Fibroblast of skin of right quadriceps (primary cell): ENCODE data around the gene PLEKHA5.

ENCODE experiments used
- DNase-seq: peaks from one replicate; pipeline ENCODE4 v3.0.0-alpha.2; 2013

The PLEKHA5 gene

DNA sequence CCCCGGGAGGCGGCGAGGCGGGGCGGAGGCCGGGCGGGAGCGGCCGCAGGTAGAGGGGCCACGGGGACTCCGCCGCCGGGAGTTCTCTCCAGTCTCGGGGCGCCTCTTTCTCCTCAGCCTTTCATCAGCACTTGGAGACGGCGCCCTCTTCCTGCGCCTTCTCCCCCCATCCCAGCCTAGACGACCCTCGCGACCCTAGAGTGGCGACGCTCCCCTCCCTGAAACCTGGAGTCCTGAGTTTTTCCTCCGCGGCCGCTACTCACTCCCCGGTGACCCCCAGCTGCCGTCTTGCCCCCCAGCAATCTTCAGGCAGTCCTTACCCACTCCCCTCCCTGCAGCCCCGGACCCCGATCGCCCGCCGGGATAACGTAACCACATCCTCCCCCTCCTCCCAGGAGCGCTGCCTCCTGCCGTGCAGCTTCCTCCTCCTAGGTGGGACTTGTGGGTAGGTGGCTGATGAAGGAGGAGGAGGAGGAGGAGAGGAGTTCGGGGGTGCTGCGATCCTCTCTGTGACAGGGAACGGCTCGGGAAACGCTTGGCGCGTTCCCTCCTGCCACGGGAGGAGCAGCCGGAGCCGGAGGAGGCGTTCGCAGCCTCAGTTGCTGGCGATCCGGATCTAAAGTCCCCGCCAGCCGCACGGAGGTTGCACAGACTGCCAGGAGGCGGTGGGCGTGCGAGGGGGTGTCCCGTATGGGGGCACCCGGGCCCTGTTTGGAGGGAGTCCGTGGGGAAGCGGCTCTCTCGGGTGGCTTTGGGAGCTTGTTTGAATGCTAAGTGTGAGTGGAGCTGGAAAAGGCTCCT, 891 bp downstream of the PLEKHA5 start:
- DNase-seq, result peak; percentile 30

DNA sequence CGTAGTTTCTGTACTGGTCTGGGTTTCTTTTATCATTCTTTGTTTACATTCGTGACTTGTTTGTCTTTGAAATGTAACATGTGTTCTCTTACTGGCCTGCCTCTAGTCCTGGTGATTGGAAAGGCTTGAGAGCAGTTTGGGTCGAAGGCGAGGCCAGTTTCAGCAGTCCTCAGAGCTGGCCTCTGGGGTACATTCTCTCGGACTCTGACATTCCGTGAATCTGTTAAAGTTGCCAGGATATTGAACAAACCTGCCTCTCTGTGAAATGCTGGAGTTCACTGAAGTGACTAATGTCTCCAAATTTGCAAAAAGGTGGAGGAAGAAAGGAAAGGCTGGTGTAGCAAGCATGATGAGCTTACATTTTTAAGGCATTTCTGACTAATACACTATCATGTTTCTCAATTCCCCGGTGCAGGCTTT, 1.5 kb downstream of the PLEKHA5 start:
- DNase-seq, result peak; percentile 52

DNA sequence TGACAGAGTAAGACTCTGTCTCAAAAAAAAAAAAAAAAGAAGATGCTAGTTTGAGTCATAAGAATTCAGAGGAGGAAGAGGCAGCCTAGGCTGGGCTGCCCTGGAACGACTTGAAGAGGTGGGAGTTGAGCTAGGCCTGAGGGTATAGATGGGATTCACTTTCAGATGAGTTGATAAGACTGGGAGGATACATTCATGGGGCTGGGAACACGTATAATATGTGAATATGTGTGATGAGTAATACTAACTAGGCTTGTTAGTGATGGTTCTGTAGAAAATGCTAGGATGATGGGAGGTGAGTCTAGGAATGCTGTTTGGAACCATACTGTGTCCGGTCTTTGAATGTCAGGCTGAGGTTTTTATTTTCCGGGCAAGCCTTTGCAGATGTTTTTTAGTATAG, 9.0 kb downstream of the PLEKHA5 start:
- DNase-seq, result peak; percentile 66

DNA sequence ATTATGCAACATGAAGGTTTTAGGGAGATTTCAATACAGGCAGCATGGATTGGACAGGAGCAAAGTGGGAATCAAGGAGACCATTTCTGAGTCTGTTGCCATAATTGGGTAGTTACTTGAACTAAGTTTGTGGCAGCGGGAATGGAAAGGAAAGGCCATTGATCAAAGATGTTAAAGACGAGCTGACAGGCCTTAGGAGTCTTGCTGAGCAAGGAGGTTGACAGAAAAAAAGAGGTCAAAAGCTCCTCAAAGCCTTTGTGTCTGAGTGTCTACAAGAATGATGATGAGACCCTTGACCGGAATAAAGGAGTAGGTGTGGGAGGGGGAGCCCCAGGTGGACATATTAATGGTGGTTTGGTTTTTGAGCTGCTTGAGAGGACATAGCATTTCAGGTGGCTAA, 9.4 kb downstream of the PLEKHA5 start:
- no peak for DNase-seq

DNA sequence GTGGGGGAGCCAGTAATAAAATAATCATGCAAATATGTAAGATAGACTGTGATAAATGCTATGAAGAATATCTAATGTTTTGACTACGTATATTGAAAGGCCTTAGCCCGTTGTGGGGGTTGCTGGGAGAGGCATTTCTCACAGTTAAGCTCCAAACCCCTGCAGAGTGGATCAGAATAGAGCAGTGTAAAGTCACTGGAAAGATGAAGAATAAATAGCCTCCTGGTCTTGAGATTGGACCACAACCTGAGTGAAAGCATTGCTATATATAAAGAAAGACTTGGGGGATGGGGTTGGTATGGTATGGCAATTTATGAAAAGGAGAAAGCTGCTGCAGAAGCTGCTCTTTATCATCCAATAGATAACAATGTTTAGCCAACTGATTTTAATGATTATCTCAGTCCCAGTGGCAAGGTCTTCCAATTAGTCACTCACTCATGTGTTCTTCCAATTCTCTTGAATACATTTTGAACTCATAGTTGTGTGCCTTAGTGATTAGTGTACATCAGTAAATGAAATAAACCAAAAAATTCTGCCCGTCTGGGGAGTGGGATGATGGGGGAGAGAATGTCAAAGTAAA, 10.2 kb downstream of the PLEKHA5 start:
- no peak for DNase-seq

DNA sequence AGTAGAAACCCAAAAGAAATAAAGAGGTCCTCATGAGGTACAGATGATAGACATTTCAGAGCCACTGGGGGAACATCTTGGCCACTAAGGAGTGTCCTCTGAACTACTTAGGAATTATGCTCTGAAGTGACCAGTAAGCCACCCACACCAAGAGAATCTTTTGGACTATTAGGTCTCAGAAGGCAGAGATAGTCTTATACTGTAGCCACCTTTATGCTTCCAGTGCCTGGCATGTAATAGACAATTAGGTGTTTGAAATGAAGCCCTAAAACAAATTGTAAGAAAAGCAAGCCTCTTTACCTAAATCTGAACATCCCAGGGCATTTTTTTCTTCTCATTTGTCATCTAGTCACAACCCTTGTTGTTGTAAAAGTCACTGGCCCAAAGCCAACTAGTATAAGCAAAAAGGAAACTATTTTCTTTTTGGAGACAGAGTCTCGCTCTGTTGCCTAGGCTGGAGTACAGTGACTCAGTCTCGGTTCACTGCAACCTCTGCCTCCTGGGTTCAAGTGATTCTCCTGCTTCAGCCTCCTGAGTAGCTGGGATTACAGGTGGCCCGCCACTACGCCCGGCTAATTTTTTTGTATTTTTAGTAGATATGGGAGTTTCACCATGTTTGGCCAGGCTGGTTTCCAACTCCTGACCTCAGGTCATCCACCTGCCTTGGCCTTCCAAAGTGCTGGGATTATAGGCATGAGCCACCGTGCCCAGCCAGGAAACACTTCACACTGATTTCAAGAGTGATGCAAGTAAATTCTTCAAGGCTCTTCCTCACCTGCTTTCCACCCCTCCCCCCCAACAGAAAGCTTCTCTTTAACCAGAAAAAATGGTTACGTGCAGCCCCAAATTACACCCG, 11.1 kb downstream of the PLEKHA5 start:
- no peak for DNase-seq

DNA sequence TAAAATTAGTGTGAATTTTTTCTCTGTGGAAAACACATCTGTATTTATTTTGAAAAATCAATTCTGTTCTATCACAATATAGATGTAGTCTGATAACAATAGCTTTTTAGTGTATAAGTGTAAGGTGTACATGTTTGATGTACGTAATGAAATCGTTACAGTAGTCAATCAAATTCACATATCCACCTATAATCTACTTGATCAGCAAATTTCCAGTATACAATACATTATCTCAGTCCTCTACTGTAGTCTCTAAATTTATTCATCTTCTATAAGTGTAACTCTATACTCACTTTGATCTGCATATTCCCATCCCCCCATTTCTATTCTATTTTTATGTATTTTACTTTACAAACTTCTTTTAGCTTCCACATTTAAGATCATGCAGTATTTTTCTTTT, 13.0 kb downstream of the PLEKHA5 start:
- no peak for DNase-seq

DNA sequence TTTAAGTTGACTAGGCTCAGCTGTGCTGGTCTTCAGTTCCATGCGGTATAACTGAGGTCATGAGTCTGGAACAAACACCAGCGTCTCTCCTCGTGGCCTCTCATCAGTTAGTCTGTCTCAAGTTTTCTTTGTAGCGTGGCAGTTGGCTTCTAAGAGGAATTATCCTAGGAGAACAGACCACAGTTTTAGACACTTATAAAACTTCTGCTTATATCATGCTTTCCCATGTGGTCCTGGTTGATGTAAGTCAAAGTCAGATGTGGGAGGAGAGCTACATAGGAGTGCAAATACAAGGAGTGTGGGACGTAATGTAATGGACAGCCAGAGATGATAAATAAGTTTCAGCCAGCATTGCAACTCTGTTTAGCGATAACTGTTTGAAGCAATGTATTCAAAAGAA, 14.8 kb downstream of the PLEKHA5 start:
- no peak for DNase-seq

DNA sequence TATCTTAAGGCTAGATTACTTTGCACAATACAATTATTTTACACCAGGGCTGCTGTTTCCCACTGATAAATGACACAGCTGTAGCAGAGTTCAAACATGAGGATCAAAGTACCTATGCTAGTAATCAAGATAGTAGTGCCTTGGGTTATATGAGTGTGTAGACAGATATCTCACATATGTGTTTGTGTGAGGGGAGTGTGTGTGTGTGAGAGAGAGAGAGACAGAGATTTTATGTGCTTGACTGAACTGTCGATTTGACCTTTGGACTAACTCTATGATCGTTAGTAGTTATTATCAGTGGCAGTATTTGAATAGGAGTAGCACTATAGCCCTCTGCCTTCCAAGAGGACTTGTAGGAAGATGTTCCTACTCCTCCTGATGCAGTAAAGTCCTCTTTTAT, 15.5 kb downstream of the PLEKHA5 start:
- no peak for DNase-seq

DNA sequence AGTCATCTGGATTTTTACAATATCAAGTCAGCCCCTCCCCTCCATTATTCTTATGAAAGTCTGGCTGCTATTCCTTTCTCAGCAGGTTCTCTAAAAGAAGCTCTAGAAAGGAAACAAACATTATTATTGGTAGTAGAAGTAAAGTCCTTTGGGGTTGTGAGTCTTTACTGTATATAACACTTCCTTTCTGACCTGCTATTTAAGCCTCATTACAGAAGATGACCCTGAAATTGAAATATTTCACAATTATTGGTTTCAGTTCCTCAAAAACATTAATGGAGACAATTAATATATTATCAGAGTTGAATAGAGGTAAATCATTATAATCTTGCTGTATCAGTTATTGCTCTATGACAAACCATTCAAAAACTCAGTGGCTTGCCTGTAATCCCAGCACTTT, 19.3 kb downstream of the PLEKHA5 start:
- no peak for DNase-seq

DNA sequence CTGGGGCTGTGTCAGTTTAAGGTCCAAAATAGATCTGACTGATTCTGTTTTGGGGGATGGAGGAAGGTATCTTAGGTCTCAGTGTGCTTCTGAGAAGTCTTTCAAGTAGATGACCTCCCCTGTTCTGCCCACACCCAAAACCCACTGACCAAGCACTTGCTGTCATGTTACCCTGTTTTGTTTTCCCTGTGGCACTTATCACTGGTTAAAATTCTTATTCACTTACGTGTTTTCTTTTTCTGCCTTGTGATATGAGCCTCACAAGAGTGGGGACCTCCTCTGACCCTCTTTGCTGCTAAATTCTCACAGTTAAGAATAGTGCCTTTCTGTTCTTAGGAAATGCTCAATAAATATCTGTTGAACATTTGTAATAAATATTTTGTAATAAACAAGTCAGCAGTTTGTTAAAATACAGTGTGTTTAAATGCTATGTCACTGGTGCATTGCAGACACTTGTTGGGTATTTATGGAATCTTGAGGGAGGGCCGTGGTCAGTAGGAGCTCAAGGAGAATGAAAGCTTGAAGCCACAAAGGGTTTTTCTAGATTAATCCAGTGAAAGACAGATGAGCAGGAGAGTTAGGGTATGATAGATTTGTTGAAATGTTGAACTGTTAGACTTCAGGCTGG, 20.9 kb downstream of the PLEKHA5 start:
- DNase-seq, result peak; percentile 66

DNA sequence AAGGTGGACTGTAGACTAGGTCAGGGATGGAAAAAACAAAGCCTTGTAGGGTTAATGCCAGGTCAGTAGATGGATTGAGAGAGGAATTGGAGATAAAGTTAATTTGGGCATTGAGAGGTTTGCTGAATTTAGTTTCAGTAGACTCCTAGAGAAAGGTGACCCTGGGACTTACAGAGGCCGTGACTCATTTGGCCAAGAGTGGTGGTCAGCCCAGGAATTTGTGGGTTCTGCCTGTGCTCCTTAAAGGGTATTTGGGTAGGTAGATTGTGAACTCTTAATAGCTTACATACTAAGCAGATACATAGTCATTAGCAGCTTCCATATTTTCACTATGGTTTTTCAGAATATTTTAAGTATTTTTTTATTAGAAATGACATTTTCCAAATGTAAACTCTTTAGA, 21.8 kb downstream of the PLEKHA5 start:
- no peak for DNase-seq

DNA sequence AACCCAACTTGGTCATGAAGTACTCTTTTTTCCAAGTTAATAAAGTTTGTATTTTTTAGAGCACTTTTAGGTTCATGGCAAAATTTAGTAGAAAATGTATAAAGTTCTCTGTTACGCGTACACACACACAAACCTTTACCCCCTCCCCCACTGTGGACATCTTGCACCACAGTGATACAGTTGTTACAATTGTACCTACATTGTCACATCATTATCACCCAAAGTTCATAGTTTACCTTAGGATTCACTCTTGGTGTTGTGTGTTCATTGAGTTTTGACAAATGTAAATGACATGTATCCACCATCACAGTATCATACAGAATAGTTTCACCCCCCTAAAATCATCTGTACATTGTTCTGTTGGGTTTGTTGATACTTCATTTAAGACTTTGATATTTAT, 23.9 kb downstream of the PLEKHA5 start:
- DNase-seq, result no peak

DNA sequence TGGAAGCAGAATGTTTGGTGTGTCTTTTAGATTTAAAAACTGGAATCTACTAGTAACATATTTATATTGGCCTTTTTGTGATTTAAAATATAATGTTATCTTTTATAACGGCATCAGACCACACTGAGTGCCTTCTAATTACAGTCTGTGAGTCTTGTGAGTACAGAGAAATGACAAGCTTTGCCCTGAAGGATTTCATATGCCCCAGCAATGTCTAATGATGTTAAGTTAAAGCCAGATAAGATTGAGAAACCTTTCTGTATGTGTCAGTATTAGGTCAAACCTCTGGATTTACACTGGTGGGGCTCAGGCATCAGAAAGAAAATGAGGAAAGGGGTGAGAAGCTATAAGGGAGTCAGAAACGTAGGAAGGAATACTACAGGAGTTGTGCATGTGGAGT, 25.2 kb downstream of the PLEKHA5 start:
- no peak for DNase-seq

DNA sequence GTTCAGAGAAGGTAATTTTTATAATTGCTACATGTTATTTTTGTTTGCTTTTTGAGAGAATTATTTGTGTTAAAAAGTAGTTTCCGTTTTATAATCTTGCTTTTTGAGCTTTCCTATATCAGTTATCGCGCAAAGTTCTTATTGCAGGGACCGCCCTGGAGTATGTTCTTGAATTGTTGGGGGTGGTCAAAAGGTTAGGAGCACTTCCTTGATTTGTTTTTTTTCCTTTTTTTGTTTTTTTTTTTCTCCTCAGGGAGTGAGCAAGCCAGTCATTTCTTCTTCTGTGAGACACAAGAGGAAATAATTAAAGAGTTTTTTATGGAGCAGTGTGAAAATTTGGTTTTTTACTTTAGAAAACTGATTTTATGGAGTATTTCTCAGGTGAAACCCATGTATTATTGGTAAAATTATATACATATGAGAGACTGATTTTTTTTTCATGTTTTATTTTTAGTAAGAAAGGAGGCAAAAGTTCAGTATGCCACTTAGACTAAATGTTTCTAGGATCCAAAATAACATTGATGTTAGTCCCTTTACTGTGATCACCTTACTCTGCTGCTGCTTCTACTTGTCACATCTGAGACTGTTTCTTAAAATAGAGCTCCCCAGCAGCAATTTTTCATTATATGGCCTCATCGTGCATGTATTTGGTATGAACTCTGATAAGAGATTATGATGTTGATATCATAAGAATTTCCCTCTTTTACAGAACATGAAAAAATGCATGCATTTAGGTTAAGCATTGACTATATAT, 26.6 kb downstream of the PLEKHA5 start:
- DNase-seq, result no peak

DNA sequence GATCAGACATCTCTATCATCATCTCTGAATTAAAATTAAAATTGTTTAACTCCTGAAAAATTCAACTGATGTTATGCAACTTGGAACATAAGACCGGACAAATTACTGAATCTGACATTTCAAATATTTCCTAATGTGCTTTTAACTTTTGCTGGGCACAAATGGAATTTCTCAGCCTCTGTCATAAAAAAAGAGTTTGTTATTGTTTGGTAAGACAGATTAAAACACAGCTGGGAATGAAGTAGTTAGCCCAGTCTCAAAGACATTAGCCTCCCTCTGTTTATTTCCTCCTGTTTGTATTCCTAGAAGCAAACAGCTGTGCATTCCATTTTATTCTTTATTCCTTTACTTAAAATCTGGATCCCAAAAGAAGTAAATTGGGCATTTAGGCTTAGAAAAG, 29.4 kb downstream of the PLEKHA5 start:
- DNase-seq, result peak; percentile 17

DNA sequence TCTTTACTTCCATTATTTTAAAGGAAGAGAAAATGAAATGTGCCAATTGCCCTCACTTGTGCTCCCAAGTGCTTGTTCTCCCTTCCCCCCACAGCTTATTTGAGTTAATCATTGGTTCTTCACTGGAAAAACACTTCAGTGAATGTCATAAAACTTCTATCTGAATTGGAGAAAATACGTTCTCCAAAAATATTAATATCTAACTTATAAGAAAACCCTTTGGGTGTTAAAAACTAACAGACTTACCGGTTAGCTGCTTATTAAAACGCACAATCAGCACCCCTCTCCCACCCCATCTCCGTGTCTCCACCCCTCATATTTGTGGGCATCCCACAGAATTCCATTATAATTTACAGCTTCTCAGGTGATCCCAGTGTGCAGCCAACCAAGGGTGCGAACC, 31.7 kb downstream of the PLEKHA5 start:
- no peak for DNase-seq

DNA sequence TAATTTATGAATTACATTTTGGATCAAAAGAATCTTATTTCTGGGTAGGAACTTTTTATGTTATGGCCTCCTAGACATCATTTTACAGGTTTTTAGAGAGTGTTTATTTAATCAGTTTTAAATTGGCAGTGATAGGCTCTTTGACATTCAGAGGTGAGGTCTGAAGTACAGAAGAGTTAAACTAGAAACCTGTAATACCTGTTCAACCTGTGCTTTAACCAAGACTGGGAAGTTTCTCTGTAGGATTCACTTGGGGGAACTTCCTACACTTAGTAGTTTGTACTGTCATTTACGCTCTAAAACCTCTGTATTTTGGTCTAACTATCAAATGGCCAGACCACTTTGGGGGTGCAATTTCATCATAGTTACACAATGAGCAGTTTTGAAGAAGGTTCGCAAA, 35.9 kb downstream of the PLEKHA5 start:
- DNase-seq, result no peak

DNA sequence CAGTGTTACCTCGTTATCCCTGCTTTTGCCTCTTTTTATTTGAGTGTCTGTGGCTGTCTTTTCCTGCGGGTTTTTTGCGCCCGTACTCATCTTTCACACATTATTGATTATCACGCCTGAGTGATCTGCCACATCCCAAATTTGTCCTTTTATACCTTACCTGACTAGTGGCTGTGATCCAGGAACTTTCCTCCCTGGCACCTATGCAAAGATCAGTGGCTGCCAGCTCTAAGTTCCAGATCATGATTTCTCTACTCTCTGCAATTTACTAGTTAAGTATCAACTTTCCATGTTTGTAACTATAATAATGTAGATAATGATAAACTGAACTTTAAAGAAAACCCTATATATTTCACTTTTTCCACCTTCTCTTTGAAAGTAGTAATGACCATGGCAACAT, 36.9 kb downstream of the PLEKHA5 start:
- no peak for DNase-seq

DNA sequence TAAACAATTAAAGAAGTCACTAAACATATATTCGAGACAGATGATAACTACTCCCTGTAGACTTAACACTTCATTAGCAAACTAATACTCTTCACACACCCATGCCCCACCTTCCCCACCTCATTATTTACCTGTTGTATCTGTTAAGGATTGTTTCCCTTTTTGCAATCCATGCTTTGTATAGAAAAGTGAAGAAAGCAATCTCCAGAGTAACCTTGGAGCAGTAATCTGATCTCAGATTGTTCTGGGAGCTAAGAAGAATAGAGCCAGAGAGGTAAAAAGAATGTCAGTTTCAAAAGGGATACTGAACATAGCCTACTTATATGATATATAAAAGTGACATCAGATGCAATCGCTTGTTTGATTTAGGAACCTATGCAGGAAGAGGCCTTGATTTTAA, 37.4 kb downstream of the PLEKHA5 start:
- no peak for DNase-seq

DNA sequence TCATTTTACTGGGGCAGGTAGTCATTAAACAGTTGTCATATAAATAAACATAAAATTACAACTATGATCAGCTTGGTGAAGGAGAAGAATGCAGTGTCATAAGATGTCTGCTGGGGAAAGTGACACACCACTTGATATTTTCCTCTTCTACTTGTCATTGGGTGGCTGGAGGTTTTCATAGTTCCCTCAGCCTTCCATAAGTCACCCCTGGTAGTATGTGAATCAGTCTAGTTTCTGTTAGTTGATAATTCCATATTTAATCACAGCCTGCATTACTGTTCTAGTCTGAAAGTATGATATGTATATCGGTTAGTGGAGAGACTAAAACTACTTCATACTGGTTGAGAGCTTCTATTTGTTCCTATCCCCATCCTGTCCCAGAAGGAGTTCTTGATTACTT, 38.2 kb downstream of the PLEKHA5 start:
- no peak for DNase-seq

DNA sequence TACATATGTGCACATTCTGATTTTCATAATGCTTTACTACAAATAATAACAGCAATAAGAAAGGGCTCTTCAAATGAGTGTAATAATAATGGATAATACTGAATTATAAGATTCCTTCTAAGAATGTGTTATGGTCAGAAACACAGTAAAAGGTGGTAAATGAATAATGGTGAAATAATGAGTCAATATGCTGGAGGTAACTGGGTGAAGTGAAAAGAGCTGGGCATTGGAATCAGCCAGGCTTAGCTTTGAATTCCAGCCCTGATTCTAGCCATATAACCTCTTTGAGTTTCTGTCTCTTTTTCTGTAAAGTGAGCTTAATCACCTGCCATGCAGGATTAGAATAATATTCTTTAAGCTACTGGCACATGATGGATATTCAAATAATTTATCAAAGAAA, 39.1 kb downstream of the PLEKHA5 start:
- DNase-seq, result no peak

DNA sequence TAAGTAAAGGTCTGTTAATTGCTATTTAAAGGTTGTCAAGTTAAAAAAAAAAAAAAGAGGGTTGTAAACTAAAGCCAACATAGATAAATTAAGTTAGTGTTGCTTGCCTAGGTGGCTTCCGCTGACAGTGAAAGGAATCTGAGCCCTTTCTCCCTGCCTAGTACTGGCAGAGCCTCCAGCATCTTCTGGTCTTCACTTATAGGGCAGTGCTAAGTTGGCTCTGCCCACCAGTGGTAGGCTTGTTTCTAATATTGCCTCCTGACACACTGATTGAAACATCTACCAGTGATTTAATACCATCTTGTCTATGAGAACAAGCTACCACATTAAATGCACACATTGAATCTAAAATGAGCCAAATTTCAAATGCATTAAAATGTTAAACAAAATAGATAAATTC, 39.7 kb downstream of the PLEKHA5 start:
- no peak for DNase-seq
